HG03025 (cell line): ENCODE results near the gene HJV.

Source experiments
- ATAC-seq: cut with Tn5 transposase; IDR thresholded peaks from one replicate; pipeline ENCODE4 v1.9.1; 2021; ENCODE audit warnings: mild to moderate bottlenecking, moderate library complexity; ENCODE audit not compliant: unreplicated experiment, low FRiP score

Gene HJV

DNA sequence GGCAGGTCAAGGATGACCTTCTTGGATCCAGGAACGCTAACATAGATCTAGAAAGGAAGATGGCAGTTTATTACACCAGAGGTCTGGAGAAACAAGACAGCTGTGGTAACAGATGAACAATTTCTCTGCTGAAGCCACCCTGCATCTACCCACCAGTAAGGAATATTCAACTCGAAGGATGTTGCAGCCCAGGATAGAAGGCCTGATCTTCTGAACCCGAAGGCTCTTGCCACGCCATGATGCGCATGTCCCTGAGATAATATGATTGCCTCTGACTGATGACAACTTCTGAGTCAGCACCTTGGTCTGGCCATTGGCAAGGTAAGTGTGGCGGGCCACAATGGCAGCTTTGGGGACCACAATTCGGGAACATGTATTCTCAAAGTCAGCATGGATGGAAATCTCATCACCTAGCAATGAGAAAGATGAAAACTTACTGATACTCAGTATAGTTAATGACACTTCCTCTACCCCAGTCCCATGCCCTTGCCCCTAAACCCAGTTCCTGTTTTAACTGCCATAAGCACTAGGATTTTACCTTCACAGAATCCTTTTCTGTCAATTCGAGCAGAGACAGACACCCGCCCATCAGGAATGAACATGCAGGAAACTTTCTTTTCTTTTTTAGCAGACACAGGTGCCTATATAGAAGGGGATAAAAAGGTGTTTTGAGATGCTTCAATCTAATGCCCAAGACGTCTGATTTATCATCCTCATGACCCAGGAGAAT, 27.0 kb downstream of the HJV start:
- no peak for ATAC-seq

- no peak for ATAC-seq
These were observed 27.7 kb downstream of the HJV start for GRCh38 chr1:145993618-145994390.

DNA sequence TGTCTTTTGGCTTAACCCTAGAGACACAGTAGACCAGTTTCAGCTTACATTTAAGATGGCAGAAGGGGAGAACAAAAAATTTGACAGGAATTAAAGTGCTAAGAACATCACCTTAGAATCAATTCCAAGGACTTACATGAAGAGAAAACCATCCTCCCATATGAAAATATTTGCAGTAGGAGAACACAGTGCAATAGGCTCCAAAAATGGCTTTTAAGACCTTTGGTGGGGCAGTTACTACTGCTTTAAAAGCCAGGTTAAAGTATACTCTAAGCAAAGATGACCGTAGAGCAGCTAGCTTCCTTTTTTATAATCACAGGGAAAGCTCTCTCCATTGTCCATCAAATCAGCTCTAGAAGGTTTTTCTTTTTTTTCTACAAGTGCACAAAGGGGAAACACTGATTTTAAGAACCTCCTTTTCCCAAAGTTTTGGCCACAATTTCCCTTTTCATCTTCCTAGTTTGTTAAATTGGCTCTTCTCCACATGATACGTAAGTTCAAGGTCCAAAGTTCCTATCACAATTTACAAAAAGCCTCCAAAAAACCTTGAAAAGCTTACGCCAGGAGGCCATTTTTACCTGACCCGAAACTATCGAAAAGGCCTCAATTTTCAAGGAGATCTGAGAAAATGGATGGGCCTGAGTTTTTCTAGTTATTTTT, 28.4 kb downstream of the HJV start:
- no peak for ATAC-seq

DNA sequence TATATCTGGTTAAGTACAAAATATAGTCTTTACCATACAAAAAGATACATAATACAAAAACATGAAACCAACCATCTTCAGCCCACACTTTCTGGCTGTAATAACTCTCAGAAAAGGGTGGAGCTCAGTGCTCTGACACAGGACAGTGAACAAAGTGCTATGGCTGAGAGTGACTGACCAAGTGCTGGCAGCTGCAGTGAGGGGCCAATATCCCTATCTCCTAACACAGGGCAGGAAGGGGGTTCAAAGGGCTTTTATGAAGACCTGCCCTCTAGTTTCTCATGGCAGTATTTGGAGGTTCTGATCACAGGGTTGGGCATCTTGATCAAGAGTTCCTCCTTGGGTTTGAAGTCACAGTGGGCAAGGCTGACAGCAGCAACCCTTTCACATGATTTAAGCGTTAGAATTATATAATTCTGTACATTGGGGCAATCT, 29.0 kb downstream of the HJV start:
- no peak for ATAC-seq

DNA sequence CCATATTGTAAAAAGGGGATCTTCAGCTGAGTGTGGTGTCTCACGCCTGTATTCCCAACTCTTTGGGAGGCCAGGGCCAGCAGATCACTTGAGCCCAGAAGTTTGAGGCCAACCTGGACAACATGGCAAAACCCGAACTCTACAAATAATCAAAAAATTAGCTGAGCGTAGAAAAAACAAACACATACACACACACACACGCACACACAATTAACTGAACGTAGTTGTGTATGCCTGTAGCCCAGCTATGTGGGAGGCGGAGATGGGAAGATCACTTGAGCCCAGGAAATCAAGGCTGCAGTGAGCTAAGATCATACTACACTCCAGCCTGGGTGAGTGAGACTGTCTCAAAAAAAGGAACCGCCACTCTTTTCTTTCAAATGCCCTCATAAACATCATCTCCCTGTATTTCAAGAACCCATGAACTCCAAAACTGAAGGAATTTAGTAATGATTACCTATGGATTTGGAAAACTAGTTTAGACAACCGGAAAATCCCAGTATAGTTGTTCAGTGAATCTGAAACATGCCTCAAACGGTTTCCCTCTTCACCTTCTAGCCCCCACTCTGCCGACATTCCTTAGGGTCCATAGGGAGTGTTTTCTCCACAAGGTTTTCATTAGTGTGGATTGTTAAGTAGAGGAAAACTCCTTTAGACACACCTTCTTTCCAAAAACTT, 29.7 kb downstream of the HJV start:
- ATAC-seq, result no peak

- no peak for ATAC-seq
These were observed 31.2 kb downstream of the HJV start for GRCh38 chr1:145990249-145990855.

GRCh38 chr1:145988773-145989172, 32.8 kb downstream of the HJV start:
- ATAC-seq, result no peak

DNA sequence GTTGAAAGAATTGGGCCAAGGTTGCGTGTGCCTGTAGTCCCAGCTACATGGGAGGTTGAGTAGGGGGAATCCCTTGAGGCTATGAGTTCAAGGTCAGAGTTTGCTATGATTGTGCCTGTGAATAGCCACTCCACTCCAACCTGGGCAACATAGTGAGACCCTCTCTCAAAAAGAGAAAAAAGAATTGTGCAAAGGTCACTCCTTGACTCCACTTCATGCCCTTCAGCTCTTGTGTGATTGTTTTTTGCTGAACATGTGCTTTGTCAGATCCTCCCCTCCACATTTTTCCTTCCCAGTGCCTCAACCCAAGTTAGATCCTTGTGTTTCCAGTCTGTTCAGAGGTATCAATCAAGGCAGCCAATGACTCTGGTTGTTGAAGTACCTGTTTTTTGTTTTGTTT, 33.6 kb downstream of the HJV start:
- ATAC-seq, result no peak

DNA sequence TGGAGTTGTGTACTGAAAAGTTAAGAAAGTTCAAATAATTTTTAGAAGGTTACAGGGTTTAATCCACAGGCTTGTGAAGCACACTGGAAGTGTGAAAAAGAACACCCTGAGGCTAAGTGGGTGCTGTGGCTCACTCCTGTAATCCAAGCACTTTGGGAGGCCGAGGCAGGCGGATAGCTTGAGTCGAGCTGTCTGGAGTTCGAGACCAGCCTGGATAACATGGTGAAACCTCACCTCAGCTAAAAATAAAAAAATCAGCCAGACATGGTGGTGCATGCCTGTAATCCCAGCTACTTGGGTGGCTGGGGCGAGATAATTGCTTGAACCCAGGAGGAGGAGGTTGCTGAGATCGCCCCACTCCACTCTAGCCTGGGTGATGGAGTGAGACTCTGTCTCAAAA, 35.0 kb downstream of the HJV start:
- ATAC-seq, result no peak

- ATAC-seq, result no peak
These were observed 35.8 kb downstream of the HJV start for GRCh38 chr1:145985502-145986439.

GRCh38 chr1:145985129-145985501, 36.4 kb downstream of the HJV start:
- no peak for ATAC-seq

DNA sequence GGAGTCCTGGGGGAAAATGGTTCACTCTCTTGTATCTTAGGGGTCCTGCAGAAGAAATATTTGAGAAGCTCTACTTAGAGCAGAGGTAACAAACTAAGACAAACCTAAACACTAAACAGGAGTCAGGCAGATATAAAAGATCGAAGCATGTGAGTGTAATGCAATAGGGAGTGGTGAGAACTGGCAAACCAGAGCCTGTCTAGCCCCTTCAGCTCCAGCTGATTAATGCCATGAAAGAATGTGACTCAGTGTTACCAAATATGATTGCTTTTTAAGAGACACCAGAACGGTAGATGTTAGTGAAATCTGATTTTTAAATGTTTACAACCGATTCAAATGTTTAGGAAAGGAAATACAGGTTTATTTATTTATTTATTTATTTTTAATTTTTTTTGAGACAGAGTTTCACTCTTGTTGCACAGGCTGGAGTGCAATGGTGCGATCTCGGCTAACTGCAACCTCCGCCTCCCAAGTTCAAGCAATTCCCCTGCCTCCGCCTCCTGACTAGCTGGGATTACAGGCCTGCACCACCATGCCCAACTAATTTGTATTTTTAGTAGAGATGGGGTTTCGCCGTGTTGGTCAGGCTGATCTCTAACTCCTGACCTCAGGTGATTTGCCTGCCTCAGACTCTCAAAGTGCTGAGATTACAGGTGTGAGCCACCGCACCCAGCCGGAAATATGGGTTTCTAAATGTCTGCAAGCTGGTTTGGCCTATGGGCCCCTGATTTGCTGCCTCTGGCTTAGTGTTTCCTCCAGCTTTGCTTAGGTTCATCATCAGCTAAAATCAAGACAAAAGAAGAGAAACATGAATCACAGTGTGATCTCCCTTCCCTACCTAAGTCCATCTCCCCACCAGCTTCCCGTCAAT, 37.3 kb downstream of the HJV start:
- ATAC-seq, result no peak

DNA sequence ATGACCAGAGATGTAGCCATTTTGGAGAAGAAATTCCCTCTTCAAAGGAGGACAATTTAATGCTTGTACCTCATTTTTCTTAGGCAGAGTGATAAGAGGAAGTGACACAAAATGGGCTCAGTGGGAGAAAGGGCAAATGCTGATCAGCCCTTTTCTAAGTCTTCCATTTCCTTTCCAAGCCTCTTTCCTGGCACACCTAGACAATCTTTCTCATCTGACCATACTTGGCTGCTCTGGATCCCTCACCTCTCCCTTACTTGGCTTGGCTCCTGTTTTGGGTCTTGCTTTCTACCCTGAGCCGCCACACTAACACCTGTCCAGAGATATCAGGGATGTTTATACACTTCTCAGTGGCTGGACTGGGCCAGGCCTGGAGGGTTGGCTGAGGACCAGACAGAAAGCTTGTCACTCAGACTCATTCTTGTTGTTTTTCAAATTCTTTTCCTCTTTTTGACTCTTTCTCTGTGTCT, 38.3 kb downstream of the HJV start:
- ATAC-seq, result no peak

DNA sequence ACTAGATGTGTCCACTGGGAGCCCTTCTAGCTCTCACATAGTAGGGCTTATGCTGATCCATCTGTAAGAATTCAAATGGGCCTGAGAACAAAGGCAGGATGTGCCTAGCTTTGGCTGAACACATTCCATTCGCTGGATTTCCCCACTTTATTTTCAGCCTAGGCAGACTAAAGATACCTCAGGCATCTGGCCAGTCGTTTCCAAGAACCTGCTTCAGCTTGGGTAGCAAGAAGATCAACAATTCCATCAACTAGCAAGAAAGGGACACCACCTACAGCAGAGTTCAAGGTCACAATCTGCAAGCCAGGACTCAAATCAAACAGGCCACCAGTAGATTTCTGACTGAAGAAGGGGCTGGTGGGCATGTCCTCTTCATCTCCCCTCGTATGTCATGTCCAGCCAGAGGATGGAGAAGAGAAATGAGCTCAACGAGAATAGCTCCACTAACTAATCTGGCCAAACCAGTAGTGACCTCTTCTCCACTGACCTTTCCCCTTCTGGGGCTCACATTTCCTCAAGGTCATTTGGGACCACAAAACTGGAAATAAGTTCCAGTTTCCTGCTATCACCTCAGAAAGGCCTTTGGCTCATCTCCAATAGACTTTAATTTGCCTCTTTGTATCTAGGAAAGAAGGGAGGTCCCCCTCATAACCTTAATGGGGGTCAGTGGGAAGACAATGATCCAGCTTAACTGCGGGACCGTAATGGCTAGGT, 39.4 kb downstream of the HJV start:
- ATAC-seq, result no peak

DNA sequence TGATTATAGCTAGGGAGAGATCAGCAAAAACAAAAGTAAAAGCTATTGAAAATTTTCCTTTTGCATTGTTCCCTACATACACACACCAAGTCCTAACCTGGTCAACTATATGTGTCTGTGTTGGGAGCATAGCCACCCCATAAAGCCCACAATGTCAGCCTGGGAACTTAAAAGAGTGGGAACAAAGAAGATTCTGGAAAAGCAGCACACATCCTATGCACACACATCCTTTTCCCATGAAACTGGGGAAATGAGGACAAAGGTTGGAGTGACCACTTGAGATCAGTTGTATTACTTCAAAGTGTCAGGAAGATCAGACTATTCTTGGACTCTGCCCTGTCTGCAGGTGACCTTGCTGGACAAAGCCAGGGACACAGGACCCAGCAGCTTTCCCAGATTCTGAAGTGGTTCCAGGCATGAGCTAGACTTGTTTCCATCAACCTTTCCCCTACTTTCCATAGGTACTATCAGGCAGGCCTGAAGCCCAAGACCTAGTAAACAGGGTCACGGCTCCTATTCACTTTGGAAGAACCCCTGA, 41.0 kb downstream of the HJV start:
- no peak for ATAC-seq

DNA sequence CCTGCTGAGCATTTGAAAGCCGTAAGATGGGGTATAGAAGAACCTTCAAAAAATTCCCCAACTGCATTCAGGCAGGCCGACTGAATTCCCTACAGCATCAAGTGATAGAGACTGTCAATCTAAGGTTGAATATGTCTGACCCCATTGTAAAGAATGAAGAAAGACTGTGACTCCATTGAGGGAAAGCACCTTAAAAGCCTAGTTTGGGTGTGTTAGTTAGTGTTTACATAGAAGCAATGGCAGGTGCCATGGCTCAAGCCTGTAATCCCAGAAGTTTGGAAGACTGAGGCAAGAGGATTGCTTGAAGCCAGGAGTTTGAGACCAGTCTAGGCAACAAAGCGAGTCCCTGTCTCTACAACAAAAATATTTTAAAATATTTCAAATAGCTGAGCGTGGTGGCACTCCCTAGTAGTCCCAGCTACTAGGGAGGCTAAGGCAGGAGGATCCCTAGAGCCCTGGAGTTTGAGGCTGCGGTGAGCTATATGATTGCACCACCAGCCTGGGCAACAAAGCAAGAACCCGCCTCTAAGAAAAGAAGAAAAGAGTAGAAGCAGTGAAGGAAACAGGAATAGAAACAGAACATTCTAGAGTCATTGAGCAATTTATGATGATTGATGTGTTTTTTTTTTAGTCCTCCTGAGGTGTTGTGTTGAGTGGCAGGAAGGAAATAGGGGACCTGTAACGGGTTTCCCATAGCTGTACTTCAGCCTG, 41.6 kb downstream of the HJV start:
- ATAC-seq, result peak; percentile 18
